ENCODE measurements around the gene BMERB1. TPM values are rescaled to one million over a fixed set of nuclear protein-coding genes. Genes with fewer than 3 reads are reported as not detected.
"Not testable (repeated sequence)": the region's sequence is repeated elsewhere in the genome, so short reads cannot be mapped to it uniquely, and the experiment has no call there.

Gene BMERB1
- total RNA-seq, 2 donors from 2014 or later: 55.0 to 55.3 TPM

DNA sequence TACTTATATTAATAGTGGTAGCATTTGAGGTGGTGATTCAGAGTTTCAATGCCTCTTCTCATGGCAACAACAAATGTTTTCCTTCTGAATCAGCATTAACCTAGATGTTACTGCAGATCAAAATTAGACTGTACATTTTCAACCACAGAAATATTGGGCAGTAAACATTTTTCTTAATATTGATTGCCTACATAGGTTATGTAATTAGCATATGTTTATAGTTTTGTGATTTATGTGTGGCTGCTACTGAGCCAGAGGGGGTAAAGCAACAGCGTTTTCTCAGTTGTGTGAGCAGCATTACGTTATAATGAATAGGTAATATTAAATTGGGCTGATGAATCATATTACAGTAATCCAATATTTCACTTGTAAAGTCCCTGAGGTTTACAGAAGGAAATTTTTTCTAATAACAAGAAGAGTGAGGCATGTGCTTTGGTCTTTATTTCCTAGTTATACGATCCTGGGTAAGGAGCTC lies 18.8 kb upstream of the BMERB1 start:
- TF ChIP-seq CTCF (IDR thresholded peaks at IDR 0.05): no peak

GRCh38 chr16:15417197-15417596 lies 17.2 kb upstream of the BMERB1 start:
- Histone ChIP-seq H3K36me3 (no peaks in the 10 kb centered on the region), H3K4me1 (no peaks in the 10 kb centered on the region), H3K27me3 (no peaks in the 10 kb centered on the region), H3K27ac (no peak overlapping the region), H3K9me3 (no peaks in the 10 kb centered on the region), H3K4me3 (no peak overlapping the region)
- DNase-seq (ENCODE audit: low spot score): no peak
- TF ChIP-seq CTCF (IDR thresholded peaks at IDR 0.05): no peak

More for the DNA sequence above, 18.8 kb upstream of the BMERB1 start:
- Histone ChIP-seq H3K27me3 (no peaks in the 10 kb centered on the region), H3K36me3 (no peaks in the 10 kb centered on the region), H3K27ac (no peak overlapping the region), H3K9me3 (no peaks in the 10 kb centered on the region), H3K4me1 (no peaks in the 10 kb centered on the region), H3K4me3 (no peak overlapping the region)
- DNase-seq (ENCODE audit: low spot score): no peak

DNA sequence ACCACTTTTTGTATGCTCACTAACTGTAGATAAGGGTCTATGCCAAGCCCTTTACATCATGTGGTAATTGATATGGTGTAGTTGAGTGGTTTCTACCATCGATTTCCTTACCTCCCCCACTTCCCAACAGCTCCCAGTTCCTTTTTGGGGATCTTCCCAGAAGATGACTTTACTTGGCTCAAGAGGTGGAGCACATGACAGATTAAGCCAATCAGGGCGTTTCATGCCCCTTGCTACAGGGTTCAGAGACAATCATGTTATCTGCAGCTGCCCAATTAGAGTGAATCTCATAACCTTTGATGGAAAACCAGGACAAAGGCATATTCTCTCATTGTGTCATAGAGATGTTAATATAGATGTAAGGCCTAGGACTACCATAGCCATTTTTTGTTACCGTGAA lies 16.2 kb upstream of the BMERB1 start:
- no peak for DNase-seq (ENCODE audit: low spot score)
- no peaks in the 10 kb centered on the region for H3K4me1 ChIP-seq
- H3K36me3 ChIP-seq: no peaks in the 10 kb centered on the region
- H3K9me3 ChIP-seq: no peaks in the 10 kb centered on the region
- no peak overlapping the region for H3K27ac ChIP-seq
- no peaks in the 10 kb centered on the region for H3K27me3 ChIP-seq
- no peak for TF ChIP-seq CTCF (IDR thresholded peaks at IDR 0.05)
- H3K4me3 ChIP-seq: no peak overlapping the region

GRCh38 chr16:15421696-15422095 lies 12.7 kb upstream of the BMERB1 start:
- not testable (repeated sequence) for H3K36me3 ChIP-seq; H3K9me3 ChIP-seq; DNase-seq (ENCODE audit: low spot score); H3K4me1 ChIP-seq; H3K27ac ChIP-seq; H3K4me3 ChIP-seq; H3K27me3 ChIP-seq

DNA sequence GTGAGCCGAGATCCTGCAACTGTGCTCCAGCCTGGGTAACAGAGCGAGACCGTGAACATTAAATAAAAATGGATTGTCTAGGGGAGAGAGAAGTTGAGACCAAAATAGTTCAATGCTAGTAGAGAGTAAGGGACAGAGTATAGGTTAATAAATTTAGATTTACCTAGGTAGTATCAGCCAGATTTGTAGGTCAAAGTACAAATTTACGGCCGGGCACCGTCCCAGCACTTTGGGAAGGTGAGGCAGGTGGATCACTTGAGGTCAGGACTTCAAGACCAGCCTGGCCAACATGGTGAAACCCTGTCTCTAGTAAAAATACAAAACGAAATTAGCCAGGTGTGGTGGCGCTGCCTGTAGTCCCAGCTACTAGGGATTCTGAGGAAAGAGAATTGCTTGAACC lies 12.2 kb upstream of the BMERB1 start:
- Histone ChIP-seq H3K27me3 (no peaks in the 10 kb centered on the region), H3K27ac (no peak overlapping the region), H3K36me3 (no peaks in the 10 kb centered on the region), H3K9me3 (no peaks in the 10 kb centered on the region), H3K4me1 (no peaks in the 10 kb centered on the region), H3K4me3 (no peak overlapping the region)
- no peak for TF ChIP-seq CTCF (IDR thresholded peaks at IDR 0.05)
- DNase-seq (ENCODE audit: low spot score): no peak

DNA sequence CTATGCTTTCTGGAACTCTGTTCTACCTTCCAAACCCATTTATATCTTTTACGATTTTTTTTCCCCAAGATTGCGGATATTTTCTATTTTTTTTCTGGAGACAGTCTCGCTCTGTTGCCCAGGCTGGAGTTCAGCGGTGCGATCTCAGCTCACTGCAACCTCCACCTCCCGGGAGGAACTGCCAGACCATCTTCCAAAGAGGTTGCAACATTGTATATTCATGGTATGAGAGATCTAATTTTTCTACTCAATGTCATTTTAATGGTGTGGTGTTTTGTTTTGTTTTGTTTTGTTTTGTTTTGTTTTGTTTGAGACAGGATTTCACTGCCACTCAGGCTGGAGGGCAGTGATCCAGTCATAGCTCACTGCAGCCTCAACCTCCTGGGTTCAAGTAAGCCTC lies 8.5 kb upstream of the BMERB1 start:
- TF ChIP-seq CTCF (IDR thresholded peaks at IDR 0.05): no peak
- peaks cover 0 to 5% of the 10 kb centered on the region in 2 donors for H3K4me1 ChIP-seq
- no peaks in the 10 kb centered on the region for H3K36me3 ChIP-seq
- no peak overlapping the region for H3K27ac ChIP-seq
- no peaks in the 10 kb centered on the region for H3K27me3 ChIP-seq
- no peak overlapping the region for H3K4me3 ChIP-seq
- H3K9me3 ChIP-seq: no peaks in the 10 kb centered on the region
- no peak for DNase-seq (ENCODE audit: low spot score)
